Neuron (in vitro differentiated cells): Measurements from ENCODE around the gene OR51E1.

ENCODE experiments used
- H2AFZ ChIP-seq: one replicate; pipeline ENCODE4 v1.6.1; 2013; ENCODE audit warnings: low read depth, mild to moderate bottlenecking, inconsistent platforms, low read length, moderate library complexity
- H3K27me3 ChIP-seq: one replicate; pipeline ENCODE4 v1.6.1; 2013; ENCODE audit warnings: low read length; ENCODE audit not compliant: insufficient read depth
- H3K36me3 ChIP-seq: one replicate; pipeline ENCODE4 v1.6.1; 2013; ENCODE audit warnings: low read length; ENCODE audit not compliant: insufficient read depth
- H3K4me1 ChIP-seq: one replicate; pipeline ENCODE4 v1.6.1; 2013; ENCODE audit warnings: low read length; ENCODE audit not compliant: insufficient read depth
- H3K4me3 ChIP-seq: 2 replicates; pipeline ENCODE4 v1.5.1; 2013; ENCODE audit warnings: mild to moderate bottlenecking, low read length, moderate library complexity
- H3K9me3 ChIP-seq: one replicate; pipeline ENCODE4 v1.6.1; 2013; ENCODE audit warnings: low read length

The OR51E1 gene

GRCh38 chr11:4704054-4704789 lies 60.4 kb downstream of the OR51E1 start, which contains the start of gene MMP26:
MMP26 (plus strand) TSS chr11:4704784.
- no peaks in the 10 kb centered on the region for H3K4me1 ChIP-seq
- H3K9me3 ChIP-seq = no peaks in the 10 kb centered on the region
- H3K27me3 ChIP-seq = peaks cover under 1% of the 10 kb centered on the region
- no peak within 1 kb of the TSS for H2AFZ ChIP-seq
- H3K4me3 ChIP-seq = no peak within 1 kb of the TSS
- H3K36me3 ChIP-seq = no peaks in the 10 kb centered on the region

DNA sequence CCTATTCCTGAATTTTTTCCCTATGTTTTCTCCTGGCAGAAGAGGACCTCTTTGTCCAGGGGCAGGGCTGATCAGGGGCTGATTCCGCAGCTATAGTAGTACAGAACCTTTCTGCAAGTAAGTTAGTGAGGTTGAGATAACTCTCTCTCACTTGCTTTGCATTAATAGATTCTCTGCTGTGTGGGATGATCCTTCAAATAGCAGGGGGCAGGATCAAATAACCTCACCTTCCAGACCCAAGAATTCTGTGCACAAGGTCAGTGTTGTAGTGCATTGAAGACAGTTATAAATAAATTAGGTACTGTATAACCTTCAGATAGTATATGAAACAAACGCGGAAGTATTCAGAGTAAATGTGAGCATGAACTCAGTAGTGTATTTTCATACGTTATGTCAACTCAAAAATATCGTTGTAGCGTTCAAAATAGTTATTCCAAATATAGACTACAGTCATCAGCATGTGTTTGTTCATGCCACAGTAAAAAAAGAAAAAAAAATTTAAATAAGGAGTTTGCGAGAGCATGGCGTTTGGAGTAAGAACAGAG lies 61.1 kb downstream of the OR51E1 start:
- Histone ChIP-seq H3K4me3 (no peak overlapping the region), H3K9me3 (no peaks in the 10 kb centered on the region), H2AFZ (no peak overlapping the region), H3K27me3 (peaks cover 2% of the 10 kb centered on the region), H3K4me1 (no peaks in the 10 kb centered on the region), H3K36me3 (no peaks in the 10 kb centered on the region)
